Vagina (tissue), 2 donors: ENCODE measurements around the gene CTAGE1. TPM values are rescaled to one million over a fixed set of nuclear protein-coding genes. Genes with fewer than 3 reads are reported as not detected.
A peak's percentile ranks its signal among the peaks of the same experiment; 100 is the strongest.
"Not testable (repeated sequence)": the region's sequence is repeated elsewhere in the genome, so short reads cannot be mapped to it uniquely, and the experiment has no call there.

ENCODE experiments used
- DNase-seq, 2 donors: peaks; one replicate each; pipeline ENCODE4 v3.0.0-alpha.2; 2017; ENCODE audit errors: extremely low spot score in 2 of 2
- H3K27ac ChIP-seq: fragments of 200-600 bp; sonication (generic); one replicate; pipeline ENCODE4 v1.5.1; 2019
- H3K27me3 ChIP-seq: fragments of 200-600 bp; sonication (generic); one replicate; pipeline ENCODE4 v1.5.1; 2019
- H3K36me3 ChIP-seq, 2 donors: fragments of 200-600 bp; sonication (generic); one replicate each; pipeline ENCODE4 v1.5.1; 2017 to 2019
- H3K4me1 ChIP-seq: fragments of 200-600 bp; sonication (generic); one replicate; pipeline ENCODE4 v1.5.1; 2019
- H3K4me3 ChIP-seq, 2 donors: fragments of 200-600 bp; sonication (generic); 1 replicate in 1 of 2; 2 replicates in 1 of 2; pipeline ENCODE4 v1.5.1; 2016 to 2019
- H3K9me3 ChIP-seq: fragments of 200-600 bp; sonication (generic); one replicate; pipeline ENCODE4 v1.5.1; 2019
- CTCF ChIP-seq, 3 experiments: fragments of 450-650 bp in 2 of 3; fragments of 200-600 bp in 1 of 3; sonication (generic) in 1 of 3; IDR thresholded peaks; one replicate each; pipeline ENCODE4 v1.5.1; 2017 to 2019; ENCODE audit warnings: antibody characterized with exemption in 3 of 3, mild to moderate bottlenecking in 2 of 3, moderate library complexity in 2 of 3
- POLR2A ChIP-seq, 2 donors: fragments of 450-650 bp; IDR thresholded peaks; one replicate each; pipeline ENCODE4 v1.6.1; 2017; ENCODE audit warnings: antibody characterized with exemption in 2 of 2, mild to moderate bottlenecking in 2 of 2, moderate library complexity in 2 of 2
- POLR2AphosphoS5 ChIP-seq, 2 donors: sonication (generic); formaldehyde crosslinking; IDR thresholded peaks; one replicate each; pipeline ENCODE4 v1.9.0; 2017; ENCODE audit warnings: antibody characterized with exemption in 2 of 2, mild to moderate bottlenecking in 2 of 2, low read depth in 1 of 2; ENCODE audit not compliant: insufficient read depth in 1 of 2
- intact Hi-C: fragments of 100-400 bp; cut with DNase I; formaldehyde crosslinking; loops from one replicate; pipeline ENCODE4 v1.15.1; 2023
- total RNA-seq: library from RNA; depleted of rRNA; stranded (reverse); fragments of >200 nt; gene quantifications from one replicate; pipeline ENCODE4 v1.2.3, GENCODE V29; 2016

The CTAGE1 gene
- total RNA-seq, 1 donor from 2014 or later = not detected

GRCh38 chr18:22398464-22398863 lies 19.3 kb downstream of the CTAGE1 start:
- TF ChIP-seq POLR2AphosphoS5 (IDR thresholded peaks at IDR 0.05; ENCODE audit: insufficient read depth in 1 of 2, low read depth in 1 of 2) = peak in 1 of 2 donors; percentile 60
- no peak for TF ChIP-seq CTCF (IDR thresholded peaks at IDR 0.05)
- Histone ChIP-seq H3K4me1 (no peaks in the 10 kb centered on the region), H3K27ac (no peak overlapping the region), H3K27me3 (no peaks in the 10 kb centered on the region), H3K9me3 (no peaks in the 10 kb centered on the region), H3K4me3 (no peak overlapping the region), H3K36me3 (no peaks in the 10 kb centered on the region)
- DNase-seq = no peak
- intact Hi-C loops = no loop called here

- H3K4me1 ChIP-seq = no peaks in the 10 kb centered on the region
- H3K27ac ChIP-seq = no peak overlapping the region
- no peak for TF ChIP-seq CTCF (IDR thresholded peaks at IDR 0.05)
- TF ChIP-seq POLR2AphosphoS5 (IDR thresholded peaks at IDR 0.05; ENCODE audit: insufficient read depth in 1 of 2, low read depth in 1 of 2) = no peak
- TF ChIP-seq POLR2A (IDR thresholded peaks at IDR 0.05) = no peak
- H3K36me3 ChIP-seq = no peaks in the 10 kb centered on the region
- no peak overlapping the region for H3K4me3 ChIP-seq
- H3K27me3 ChIP-seq = no peaks in the 10 kb centered on the region
- no peaks in the 10 kb centered on the region for H3K9me3 ChIP-seq
- DNase-seq = no peak
- intact Hi-C loops = no loop called here
Measured at GRCh38 chr18:22394428-22394827, 23.3 kb downstream of the CTAGE1 start.

- H3K27me3 ChIP-seq, H3K36me3 ChIP-seq, intact Hi-C loops, DNase-seq, H3K9me3 ChIP-seq, H3K27ac ChIP-seq, H3K4me1 ChIP-seq, H3K4me3 ChIP-seq: not testable (repeated sequence)
Measured at GRCh38 chr18:22393164-22393563, 24.6 kb downstream of the CTAGE1 start.

GRCh38 chr18:22391407-22392345 lies 26.0 kb downstream of the CTAGE1 start:
- Histone ChIP-seq H3K27ac (no peak overlapping the region), H3K4me3 (no peak overlapping the region), H3K4me1 (no peaks in the 10 kb centered on the region), H3K36me3 (no peaks in the 10 kb centered on the region), H3K27me3 (no peaks in the 10 kb centered on the region), H3K9me3 (no peaks in the 10 kb centered on the region)
- DNase-seq = no peak
- intact Hi-C loops = no loop called here
- TF ChIP-seq POLR2AphosphoS5 (IDR thresholded peaks at IDR 0.05; ENCODE audit: insufficient read depth in 1 of 2, low read depth in 1 of 2) (no peak), CTCF (IDR thresholded peaks at IDR 0.05) (no peak), POLR2A (IDR thresholded peaks at IDR 0.05) (no peak)

GRCh38 chr18:22387787-22388186 lies 29.9 kb downstream of the CTAGE1 start:
- intact Hi-C loops = no loop called here
- no peaks in the 10 kb centered on the region for H3K27me3 ChIP-seq
- H3K36me3 ChIP-seq = no peaks in the 10 kb centered on the region
- H3K27ac ChIP-seq = no peak overlapping the region
- no peaks in the 10 kb centered on the region for H3K9me3 ChIP-seq
- no peak for TF ChIP-seq CTCF (IDR thresholded peaks at IDR 0.05)
- no peak for TF ChIP-seq POLR2AphosphoS5 (IDR thresholded peaks at IDR 0.05; ENCODE audit: insufficient read depth in 1 of 2, low read depth in 1 of 2)
- TF ChIP-seq POLR2A (IDR thresholded peaks at IDR 0.05) = no peak
- H3K4me1 ChIP-seq = no peaks in the 10 kb centered on the region
- DNase-seq = no peak
- no peak overlapping the region for H3K4me3 ChIP-seq
